ENCODE results near the gene AP5Z1.

- no peak for TF ChIP-seq POLR2A (IDR thresholded peaks at IDR 0.05; ENCODE audit: low read depth, low read length)
- TF ChIP-seq POLR2AphosphoS5 (IDR thresholded peaks at IDR 0.05; ENCODE audit: low read depth, low read length) = no peak
- no peak for TF ChIP-seq TAF1 (IDR thresholded peaks at IDR 0.05; ENCODE audit: borderline replicate concordance, low read depth, low read length)
These were observed 57.8 kb downstream of the AP5Z1 start for GRCh38 chr7:4833176-4833575.
